Uterus (tissue), 4 donors: ENCODE data around the gene KIAA0232. TPM values are rescaled to one million over a fixed set of nuclear protein-coding genes. Genes with fewer than 3 reads are reported as not detected.

Source experiments
- DNase-seq, 2 donors: peaks; one replicate each; pipeline ENCODE4 v3.0.0-alpha.2; 2019 to 2020
- H3K27ac ChIP-seq, 2 donors: fragments of 200-600 bp; sonication (generic); 1 replicate in 1 of 2; 2 replicates in 1 of 2; pipeline ENCODE4 v1.5.1; 2016 to 2018
- H3K27me3 ChIP-seq, 2 donors: fragments of 200-600 bp; sonication (generic); one replicate each; pipeline ENCODE4 v1.5.1; 2018 to 2019; ENCODE audit warnings: control low read depth in 1 of 2
- H3K36me3 ChIP-seq, 2 donors: fragments of 200-600 bp; sonication (generic); one replicate each; pipeline ENCODE4 v1.5.1; 2019; ENCODE audit warnings: control low read depth in 1 of 2
- H3K4me1 ChIP-seq, 2 donors: fragments of 200-600 bp; sonication (generic); one replicate each; pipeline ENCODE4 v1.5.1; 2018 to 2019; ENCODE audit warnings: control low read depth in 1 of 2
- H3K4me3 ChIP-seq, 2 donors: fragments of 200-600 bp; sonication (generic); 1 replicate in 1 of 2; 2 replicates in 1 of 2; pipeline ENCODE4 v1.5.1; 2018 to 2019; ENCODE audit warnings: mild to moderate bottlenecking in 1 of 2
- H3K9me3 ChIP-seq, 2 donors: fragments of 200-600 bp; sonication (generic); one replicate each; pipeline ENCODE4 v1.5.1; 2019; ENCODE audit warnings: control low read depth in 1 of 2
- POLR2A ChIP-seq, 2 donors: fragments of 450-650 bp; IDR thresholded peaks; one replicate each; pipeline ENCODE4 v1.6.1; 2016; ENCODE audit warnings: antibody characterized with exemption in 2 of 2, mild to moderate bottlenecking in 1 of 2, moderate library complexity in 1 of 2
- intact Hi-C: fragments of 100-400 bp; cut with DNase I; formaldehyde crosslinking; loops from one replicate; pipeline ENCODE4 v1.15.1; 2023; ENCODE audit warnings: low total_unique reads
- total RNA-seq, 4 donors: library from RNA; depleted of rRNA in 3 of 4; stranded (reverse); fragments of >200 nt in 3 of 4; gene quantifications; one replicate each; pipeline versions ENCODE4 v1.1.0 to v1.2.4, GENCODE V29; 2014 to 2023
- TF ChIP-seq, protein P1 (sequence below), 4 experiments: fragments of 200-600 bp in 2 of 4; fragments of 450-650 bp in 2 of 4; sonication (generic) in 2 of 4; IDR thresholded peaks; one replicate each; pipeline ENCODE4 v1.5.1; 2016 to 2019; ENCODE audit warnings: antibody characterized with exemption in 4 of 4, mild to moderate bottlenecking in 2 of 4, moderate library complexity in 1 of 4
- donor health status: DM: yes; HTN: yes; CAD: no.

KIAA0232 gene
- total RNA-seq, 4 donors from 2014 or later, result 13.8 to 78.8 (median 43.4) TPM

DNA sequence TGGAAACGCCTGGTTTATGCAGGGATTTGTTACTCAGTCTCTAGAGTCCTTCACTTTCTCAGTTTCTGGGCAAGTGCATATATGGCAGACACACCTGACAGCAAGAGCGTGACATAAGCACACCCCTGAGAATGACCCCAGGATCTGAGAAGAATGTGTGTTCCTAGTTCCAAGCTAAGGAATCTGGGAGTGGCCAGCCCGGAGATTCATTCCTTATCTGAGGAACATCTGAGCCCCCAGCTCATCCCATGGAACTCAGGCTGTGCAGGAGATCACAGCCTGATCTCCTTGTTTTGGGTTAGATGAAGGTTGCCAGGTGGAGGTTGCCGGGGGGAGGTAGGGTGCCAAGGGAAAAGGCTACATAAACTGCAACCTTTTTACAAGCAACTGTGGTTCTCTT lies 23.8 kb upstream of the KIAA0232 start:
- DNase-seq, result no peak
- intact Hi-C loops, result no loop called here
- TF ChIP-seq POLR2A (IDR thresholded peaks at IDR 0.05), result no peak
- TF ChIP-seq, protein P1, sequence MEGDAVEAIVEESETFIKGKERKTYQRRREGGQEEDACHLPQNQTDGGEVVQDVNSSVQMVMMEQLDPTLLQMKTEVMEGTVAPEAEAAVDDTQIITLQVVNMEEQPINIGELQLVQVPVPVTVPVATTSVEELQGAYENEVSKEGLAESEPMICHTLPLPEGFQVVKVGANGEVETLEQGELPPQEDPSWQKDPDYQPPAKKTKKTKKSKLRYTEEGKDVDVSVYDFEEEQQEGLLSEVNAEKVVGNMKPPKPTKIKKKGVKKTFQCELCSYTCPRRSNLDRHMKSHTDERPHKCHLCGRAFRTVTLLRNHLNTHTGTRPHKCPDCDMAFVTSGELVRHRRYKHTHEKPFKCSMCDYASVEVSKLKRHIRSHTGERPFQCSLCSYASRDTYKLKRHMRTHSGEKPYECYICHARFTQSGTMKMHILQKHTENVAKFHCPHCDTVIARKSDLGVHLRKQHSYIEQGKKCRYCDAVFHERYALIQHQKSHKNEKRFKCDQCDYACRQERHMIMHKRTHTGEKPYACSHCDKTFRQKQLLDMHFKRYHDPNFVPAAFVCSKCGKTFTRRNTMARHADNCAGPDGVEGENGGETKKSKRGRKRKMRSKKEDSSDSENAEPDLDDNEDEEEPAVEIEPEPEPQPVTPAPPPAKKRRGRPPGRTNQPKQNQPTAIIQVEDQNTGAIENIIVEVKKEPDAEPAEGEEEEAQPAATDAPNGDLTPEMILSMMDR (IDR thresholded peaks at IDR 0.05), result no peak

DNA sequence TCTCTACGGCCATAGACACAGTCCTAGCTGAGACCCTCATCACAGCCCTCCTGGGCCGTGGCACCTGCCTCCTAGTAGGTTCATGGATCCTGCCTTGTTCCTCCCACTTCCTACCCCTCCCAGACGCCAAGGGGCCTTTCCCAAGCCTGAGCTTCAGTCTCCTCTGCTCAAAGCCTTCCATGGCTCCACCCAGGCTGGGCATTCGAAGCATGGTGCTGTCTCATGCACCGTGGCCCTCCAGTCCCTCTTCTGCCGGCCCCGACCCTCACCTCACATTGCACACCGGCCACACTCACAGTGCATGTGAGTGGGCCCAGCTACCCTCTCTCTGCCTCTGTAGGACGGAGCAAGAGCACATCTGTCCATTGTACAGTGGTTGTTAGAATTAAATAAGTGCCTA lies 21.7 kb upstream of the KIAA0232 start:
- Histone ChIP-seq H3K4me3 (no peak overlapping the region), H3K4me1 (no peaks in the 10 kb centered on the region), H3K27me3 (no peaks in the 10 kb centered on the region), H3K27ac (no peak overlapping the region), H3K9me3 (no peaks in the 10 kb centered on the region), H3K36me3 (no peaks in the 10 kb centered on the region)
- DNase-seq, result no peak
- TF ChIP-seq, protein P1 (IDR thresholded peaks at IDR 0.05), result no peak
- no peak for TF ChIP-seq POLR2A (IDR thresholded peaks at IDR 0.05)
- intact Hi-C loops, result no loop called here

More for the DNA sequence above, 23.8 kb upstream of the KIAA0232 start:
- no peaks in the 10 kb centered on the region for H3K27me3 ChIP-seq
- H3K27ac ChIP-seq, result no peak overlapping the region
- H3K4me3 ChIP-seq, result no peak overlapping the region
- H3K9me3 ChIP-seq, result no peaks in the 10 kb centered on the region
- no peaks in the 10 kb centered on the region for H3K4me1 ChIP-seq
- H3K36me3 ChIP-seq, result no peaks in the 10 kb centered on the region

DNA sequence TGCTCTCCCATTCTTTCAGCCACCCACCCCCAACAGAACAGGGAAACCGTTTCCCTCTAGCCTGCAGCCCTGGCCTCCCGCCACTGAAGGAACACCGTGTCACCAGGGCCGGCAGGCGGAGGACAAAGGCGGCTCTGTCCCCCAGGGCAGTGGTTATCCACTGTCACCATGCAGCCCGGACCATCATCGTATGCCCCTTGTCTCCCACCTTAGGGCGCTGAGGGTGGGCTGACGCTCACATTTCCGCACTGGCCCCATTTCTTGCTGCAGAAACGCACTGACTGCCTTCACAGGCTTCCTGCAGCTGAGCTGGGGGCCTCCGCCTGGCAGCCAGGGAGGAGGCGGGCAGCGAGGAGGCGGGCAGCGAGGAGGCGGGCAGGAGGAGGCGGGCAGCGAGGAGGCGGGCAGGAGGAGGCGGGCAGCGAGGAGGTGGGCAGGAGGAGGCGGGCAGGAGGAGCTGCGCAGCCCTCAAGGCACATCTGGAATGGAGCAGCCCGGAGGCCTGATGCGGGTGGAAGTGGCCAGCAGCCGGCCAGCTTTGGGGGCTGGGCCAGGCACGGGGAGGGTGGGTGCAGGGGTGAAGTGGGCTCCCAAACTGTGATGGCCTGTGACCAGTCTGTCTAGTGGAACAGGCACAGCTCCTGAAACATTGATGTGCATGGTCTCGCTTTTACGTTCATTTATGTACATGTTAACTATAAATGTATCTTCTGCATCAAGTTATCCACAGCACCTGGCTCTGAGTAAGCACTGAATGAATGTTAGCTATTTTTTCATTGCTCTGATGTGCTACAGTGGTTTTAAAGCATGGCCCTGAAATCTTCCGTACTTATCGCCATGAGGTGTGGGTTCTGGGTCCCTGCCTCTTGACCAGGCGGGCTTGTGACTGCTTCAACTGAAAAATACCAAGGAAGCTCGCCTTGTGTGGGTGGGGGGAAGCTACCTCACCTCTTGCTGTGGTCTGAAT lies 20.6 kb upstream of the KIAA0232 start:
- TF ChIP-seq POLR2A (IDR thresholded peaks at IDR 0.05), result no peak
- TF ChIP-seq, protein P1 (IDR thresholded peaks at IDR 0.05), result no peak

DNA sequence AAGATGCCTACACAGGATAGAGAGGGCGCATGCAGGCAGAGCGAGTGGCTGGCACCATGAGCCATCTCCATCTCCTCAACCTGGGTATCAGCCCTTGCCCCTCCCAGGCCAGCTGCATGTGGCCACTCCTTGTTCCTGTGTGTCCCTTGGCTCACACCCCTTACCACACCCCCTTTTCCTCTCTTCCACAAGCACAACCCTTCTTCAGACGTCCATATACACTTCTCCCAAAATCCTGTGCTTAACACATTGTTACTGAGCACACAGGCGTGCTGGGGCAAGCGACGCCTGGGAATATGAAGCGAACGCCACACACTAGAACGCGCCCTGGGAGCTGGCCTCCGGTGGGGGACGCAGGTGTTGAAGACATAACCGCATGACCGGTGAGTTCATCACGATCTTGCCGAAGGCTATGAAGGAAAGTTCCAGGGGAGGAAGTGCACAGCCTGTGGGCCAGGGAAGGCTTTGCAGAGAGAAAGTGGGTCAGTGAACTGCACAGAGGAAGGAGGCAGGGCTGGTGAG lies 19.1 kb upstream of the KIAA0232 start:
- no peaks in the 10 kb centered on the region for H3K9me3 ChIP-seq
- no peak for DNase-seq
- no peaks in the 10 kb centered on the region for H3K36me3 ChIP-seq
- H3K4me3 ChIP-seq, result no peak overlapping the region
- TF ChIP-seq, protein P1 (IDR thresholded peaks at IDR 0.05), result no peak
- no peak for TF ChIP-seq POLR2A (IDR thresholded peaks at IDR 0.05)
- intact Hi-C loops, result no loop called here
- no peaks in the 10 kb centered on the region for H3K27me3 ChIP-seq
- H3K27ac ChIP-seq, result no peak overlapping the region
- H3K4me1 ChIP-seq, result no peaks in the 10 kb centered on the region

More for the DNA sequence above, 20.6 kb upstream of the KIAA0232 start:
- H3K4me1 ChIP-seq, result no peaks in the 10 kb centered on the region
- H3K36me3 ChIP-seq, result no peaks in the 10 kb centered on the region
- H3K27ac ChIP-seq, result no peak overlapping the region
- H3K9me3 ChIP-seq, result no peaks in the 10 kb centered on the region
- H3K27me3 ChIP-seq, result no peaks in the 10 kb centered on the region
- intact Hi-C loops, result no loop called here
- no peak overlapping the region for H3K4me3 ChIP-seq
- DNase-seq, result no peak

DNA sequence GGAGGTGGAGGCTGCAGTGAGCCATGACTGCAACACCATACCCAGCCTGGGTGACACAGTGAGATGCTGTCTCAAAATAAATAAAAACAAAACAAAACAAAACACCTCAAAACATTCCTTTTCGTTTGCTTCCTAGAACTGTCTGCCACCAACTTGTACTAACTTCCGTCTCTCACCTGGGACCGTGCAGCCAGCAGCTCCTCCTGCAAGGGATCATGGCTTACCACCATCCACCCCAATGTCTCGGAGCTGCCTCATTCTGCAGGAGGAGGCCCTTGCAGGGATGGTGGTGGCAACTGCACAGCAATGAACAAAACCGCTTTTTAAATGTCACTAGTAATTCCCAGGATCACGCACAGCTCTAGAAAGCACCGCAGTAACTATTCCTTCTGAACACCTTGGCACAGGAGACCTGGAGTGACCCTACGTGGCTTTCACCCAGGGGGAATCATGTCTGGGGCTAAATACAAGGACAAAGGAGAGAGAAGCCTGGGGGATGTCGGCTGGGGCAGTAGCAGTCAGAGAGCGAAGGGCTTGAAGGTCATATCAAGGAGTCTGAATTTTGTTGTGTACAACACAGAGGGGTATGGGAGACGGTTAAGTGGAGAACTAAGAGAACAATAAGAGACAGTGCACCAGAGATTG lies 17.4 kb upstream of the KIAA0232 start:
- no peak for DNase-seq
- no peaks in the 10 kb centered on the region for H3K9me3 ChIP-seq
- H3K36me3 ChIP-seq, result no peaks in the 10 kb centered on the region
- intact Hi-C loops, result no loop called here
- H3K27ac ChIP-seq, result no peak overlapping the region
- no peaks in the 10 kb centered on the region for H3K4me1 ChIP-seq
- no peaks in the 10 kb centered on the region for H3K27me3 ChIP-seq
- H3K4me3 ChIP-seq, result no peak overlapping the region
- TF ChIP-seq, protein P1 (IDR thresholded peaks at IDR 0.05), result no peak
- no peak for TF ChIP-seq POLR2A (IDR thresholded peaks at IDR 0.05)
